Heart left ventricle (tissue), 16 donors: ENCODE data around the gene ARID5B. TPM values are rescaled to one million over a fixed set of nuclear protein-coding genes. Genes with fewer than 3 reads are reported as not detected.
A peak's percentile ranks its signal among the peaks of the same experiment; 100 is the strongest.

Source experiments
- ATAC-seq, 4 donors: fragments of 200-7000 bp; cut with Tn5 transposase; one replicate each; pipeline ENCODE4 v1.9.1; 2020 to 2022; ENCODE audit warnings: moderate library complexity in 4 of 4, mild to moderate bottlenecking in 3 of 4, moderate number of reproducible peaks in 1 of 4
- DNase-seq, 5 donors: peaks; one replicate each; pipeline ENCODE4 v3.0.0-alpha.2; 2020
- H3K27ac ChIP-seq, 12 donors: fragments of 200-600 bp; sonication (generic) in 4 of 12; one replicate each; pipeline versions ENCODE4 v1.5.0 to v1.8.0; 2016 to 2022; ENCODE audit warnings: mild to moderate bottlenecking in 2 of 12
- H3K27me3 ChIP-seq, 9 donors: fragments of 200-600 bp; sonication (generic) in 2 of 9; one replicate each; pipeline versions ENCODE4 v1.5.1 to v1.8.0; 2016 to 2022; ENCODE audit warnings: mild to moderate bottlenecking in 3 of 9
- H3K36me3 ChIP-seq, 9 donors: fragments of 200-600 bp; sonication (generic) in 2 of 9; one replicate each; pipeline versions ENCODE4 v1.5.0 to v1.8.0; 2018 to 2022; ENCODE audit warnings: mild to moderate bottlenecking in 2 of 9
- H3K4me1 ChIP-seq, 12 donors: fragments of 200-600 bp; sonication (generic) in 4 of 12; one replicate each; pipeline versions ENCODE4 v1.5.0 to v1.8.0; 2016 to 2022; ENCODE audit warnings: mild to moderate bottlenecking in 3 of 12
- H3K4me3 ChIP-seq, 12 donors: fragments of 200-600 bp; sonication (generic) in 4 of 12; one replicate each; pipeline versions ENCODE4 v1.5.0 to v1.8.0; 2017 to 2022; ENCODE audit warnings: mild to moderate bottlenecking in 9 of 12, moderate library complexity in 4 of 12
- H3K9me3 ChIP-seq, 12 donors: fragments of 200-600 bp; sonication (generic) in 4 of 12; one replicate each; pipeline versions ENCODE4 v1.5.0 to v1.8.0; 2016 to 2022; ENCODE audit warnings: mild to moderate bottlenecking in 1 of 12
- POLR2A ChIP-seq, 2 donors: fragments of 450-650 bp; IDR thresholded peaks; one replicate each; pipeline ENCODE4 v1.6.1; 2017; ENCODE audit warnings: antibody characterized with exemption in 2 of 2, mild to moderate bottlenecking in 2 of 2, moderate library complexity in 2 of 2
- WGBS, 4 donors: extraction: QIAGEN DNeasy Blood & Tissue Kit in 2 of 4; methylation state at CpG; one replicate each; pipeline versions ENCODE4 v1.1.5 to v1.1.7; 2013 to 2018; 5-methylcytosine and 5-hydroxymethylcytosine counted together
- intact Hi-C, 10 donors: fragments of 100-400 bp; cut with DNase I; formaldehyde crosslinking; loops; one replicate each; pipeline versions ENCODE4 v1.11.1 to v1.14.2; 2022
- polyA plus RNA-seq, 2 donors: library from polyadenylated mRNA; stranded (reverse); fragments of 200-250 nt; gene quantifications; one replicate each; pipeline ENCODE4 v1.2.3, GENCODE V29; 2013
- total RNA-seq, 9 donors: library from RNA; depleted of rRNA in 2 of 9; stranded (reverse); fragments of >200 nt in 2 of 9; fragmentation: NEBNext Ultra II Directional in 3 of 9; extraction: Animal tissue kit (Norgen Biotek cat#: 25700) in 3 of 9; gene quantifications; one replicate each; pipeline versions ENCODE4 v1.1.0 to v1.2.4, GENCODE V29; 2016 to 2023
- TF ChIP-seq, protein P1 (sequence below), 12 donors: fragments of 200-600 bp; sonication (generic) in 4 of 12; IDR thresholded peaks; one replicate each; pipeline versions ENCODE4 v1.5.0 to v1.8.0; 2018 to 2022; ENCODE audit warnings: antibody characterized with exemption in 12 of 12, mild to moderate bottlenecking in 5 of 12
- donor health status: ischemic (EF 13 %, LVEDD 7.1; RV severe dilation, severe dysfunction).
- donor health status: healthy with polysubstance abuse.
- donor health status: DM: no; HTN: yes; CAD: no.
- donor health status: DM: no; HTN: no; CAD: no.
- donor health status: ischemic (EF 25% LVEDD 6.9; RV normal size, moderate dysfunction).
- donor health status: ischemic (EF 25% LVEDD 5.7; RV mildly dilated, moderate dysfunction).
- donor health status: healthy.
- donor health status: DM: yes; HTN: yes; CAD: no.
- donor health status: ischemic (EF 35%, LVEDD 5.7; RV mildly dilated, moderate dysfunction).
- donor health status: nonischemic (EF 11% LVEDD 7.7; RV severe dilation, severe dysfunction).
- donor health status: DM: yes; HTN: yes; CAD: no.
- donor health status: PGD.
- donor health status: ischemic (EF 29% LVEDD 5.4; RV normal size, mild dysfunction).
- donor health status: nonischemic (EF 23%, LVEDD 6.1; RV moderate dilation, normal function).

Gene ARID5B
- total and polyA plus RNA-seq, 11 donors, result 4.5 to 45.5 (median 26.6) TPM

- peak in 4 of 5 donors; percentile 27 to 58 (median 38) for DNase-seq
- Histone ChIP-seq H3K9me3 (no peaks in the 10 kb centered on the region), H3K27ac (peak overlapping the region in 11 of 12 donors; percentile 17 to 77 (median 61)), H3K36me3 (no peaks in the 10 kb centered on the region), H3K4me1 (peaks cover 0 to 38% (median 17%) of the 10 kb centered on the region in 12 donors), H3K27me3 (no peaks in the 10 kb centered on the region), H3K4me3 (peak overlapping the region; percentile 10 to 57 (median 46))
- no peak for TF ChIP-seq POLR2A (IDR thresholded peaks at IDR 0.05)
- TF ChIP-seq, protein P1, sequence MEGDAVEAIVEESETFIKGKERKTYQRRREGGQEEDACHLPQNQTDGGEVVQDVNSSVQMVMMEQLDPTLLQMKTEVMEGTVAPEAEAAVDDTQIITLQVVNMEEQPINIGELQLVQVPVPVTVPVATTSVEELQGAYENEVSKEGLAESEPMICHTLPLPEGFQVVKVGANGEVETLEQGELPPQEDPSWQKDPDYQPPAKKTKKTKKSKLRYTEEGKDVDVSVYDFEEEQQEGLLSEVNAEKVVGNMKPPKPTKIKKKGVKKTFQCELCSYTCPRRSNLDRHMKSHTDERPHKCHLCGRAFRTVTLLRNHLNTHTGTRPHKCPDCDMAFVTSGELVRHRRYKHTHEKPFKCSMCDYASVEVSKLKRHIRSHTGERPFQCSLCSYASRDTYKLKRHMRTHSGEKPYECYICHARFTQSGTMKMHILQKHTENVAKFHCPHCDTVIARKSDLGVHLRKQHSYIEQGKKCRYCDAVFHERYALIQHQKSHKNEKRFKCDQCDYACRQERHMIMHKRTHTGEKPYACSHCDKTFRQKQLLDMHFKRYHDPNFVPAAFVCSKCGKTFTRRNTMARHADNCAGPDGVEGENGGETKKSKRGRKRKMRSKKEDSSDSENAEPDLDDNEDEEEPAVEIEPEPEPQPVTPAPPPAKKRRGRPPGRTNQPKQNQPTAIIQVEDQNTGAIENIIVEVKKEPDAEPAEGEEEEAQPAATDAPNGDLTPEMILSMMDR (IDR thresholded peaks at IDR 0.05), result peak in 10 of 12 donors; percentile 7 to 61 (median 24)
- peak; percentile 32 to 69 (median 52) for ATAC-seq
- intact Hi-C loops, result loop anchor here in 9 of 10 donors (1.0 to 10.0 kb wide), 7 partner anchors 137 to 349 kb away; no protein-coding TSS in a partner anchor
- 28 to 40% (median 34%) methylated on average over 10 of the region's 10 CpGs for WGBS, 4 donors
Measured at GRCh38 chr10:61897671-61898434, 3.6 kb upstream of the ARID5B start.

DNA sequence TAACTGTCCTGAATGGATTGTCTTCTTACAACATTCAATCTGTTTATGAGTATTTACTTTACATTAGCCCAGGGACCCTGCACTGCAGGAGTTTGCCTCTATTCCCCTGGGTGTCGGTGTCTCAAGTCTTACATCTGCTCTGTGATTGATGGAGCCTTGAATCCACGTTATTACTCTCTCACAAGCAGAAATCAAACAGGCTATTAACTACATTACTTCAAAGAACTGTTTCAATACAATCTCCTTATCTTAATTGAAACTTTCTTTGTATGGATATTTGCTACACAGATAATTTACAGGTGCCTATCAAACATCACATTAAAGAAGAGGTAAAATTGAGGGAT is 3.1 kb upstream of the ARID5B start:
- Histone ChIP-seq H3K4me3 (peak overlapping the region in 1 of 12 donors; percentile 56), H3K9me3 (no peaks in the 10 kb centered on the region), H3K36me3 (no peaks in the 10 kb centered on the region), H3K4me1 (peaks cover 0 to 38% (median 17%) of the 10 kb centered on the region in 12 donors), H3K27me3 (no peaks in the 10 kb centered on the region), H3K27ac (peak overlapping the region in 5 of 12 donors; percentile 61 to 77 (median 65))
- DNase-seq (no peak), ATAC-seq (no peak)
- no peak for TF ChIP-seq POLR2A (IDR thresholded peaks at IDR 0.05)
- TF ChIP-seq, protein P1 (IDR thresholded peaks at IDR 0.05), result no peak
- intact Hi-C loops, result loop anchor here in 6 of 10 donors (5.0 to 10.0 kb wide), 5 partner anchors 136 to 349 kb away; no protein-coding TSS in a partner anchor
- 45 to 60% (median 52%) methylated on average over 2 of the region's 2 CpGs for WGBS, 4 donors

GRCh38 chr10:61899069-61899531 is 2.4 kb upstream of the ARID5B start:
- no peak for TF ChIP-seq POLR2A (IDR thresholded peaks at IDR 0.05)
- TF ChIP-seq, protein P1 (IDR thresholded peaks at IDR 0.05), result no peak
- ATAC-seq (no peak), DNase-seq (no peak)
- WGBS, 4 donors, result 52 to 56% (median 53%) methylated on average over 7 of the region's 7 CpGs
- H3K9me3 ChIP-seq, result no peaks in the 10 kb centered on the region
- H3K36me3 ChIP-seq, result no peaks in the 10 kb centered on the region
- peak overlapping the region in 4 of 12 donors; percentile 80 to 91 (median 88) for H3K4me3 ChIP-seq
- intact Hi-C loops, result loop anchor here in 6 of 10 donors (5.0 to 10.0 kb wide), 5 partner anchors 136 to 348 kb away; no protein-coding TSS in a partner anchor
- H3K27me3 ChIP-seq, result no peaks in the 10 kb centered on the region
- H3K4me1 ChIP-seq, result peaks cover 0 to 40% (median 17%) of the 10 kb centered on the region in 12 donors
- peak overlapping the region in 5 of 12 donors; percentile 89 to 100 (median 92) for H3K27ac ChIP-seq

DNA sequence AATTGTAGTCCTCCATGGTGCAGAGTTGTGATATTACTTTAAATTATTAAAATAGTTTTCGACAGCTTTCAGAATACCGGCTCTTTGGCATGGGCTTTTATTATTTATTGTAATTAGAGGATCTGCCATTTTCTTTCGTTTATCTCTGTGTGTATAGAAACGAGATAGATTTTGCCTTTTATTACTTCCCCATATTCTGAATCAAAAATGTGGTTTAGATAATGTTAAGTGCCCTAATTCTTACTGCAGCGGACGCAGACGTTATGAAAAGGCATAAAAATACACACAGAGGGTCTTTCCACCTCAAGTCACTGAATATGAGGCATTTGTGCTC is 1.9 kb upstream of the ARID5B start:
- H3K36me3 ChIP-seq, result no peaks in the 10 kb centered on the region
- peaks cover 2 to 45% (median 22%) of the 10 kb centered on the region in 12 donors for H3K4me1 ChIP-seq
- TF ChIP-seq, protein P1 (IDR thresholded peaks at IDR 0.05), result no peak
- TF ChIP-seq POLR2A (IDR thresholded peaks at IDR 0.05), result no peak
- H3K27ac ChIP-seq, result peak overlapping the region in 11 of 12 donors; percentile 58 to 100 (median 94)
- 13 to 26% (median 23%) methylated on average over 7 of the region's 7 CpGs for WGBS, 4 donors
- no peaks in the 10 kb centered on the region for H3K27me3 ChIP-seq
- H3K4me3 ChIP-seq, result peak overlapping the region; percentile 50 to 92 (median 82)
- ATAC-seq, result no peak
- H3K9me3 ChIP-seq, result no peaks in the 10 kb centered on the region
- no peak for DNase-seq
- intact Hi-C loops, result loop anchor here in 6 of 10 donors (5.0 to 10.0 kb wide), 5 partner anchors 135 to 348 kb away; no protein-coding TSS in a partner anchor
